Left ventricle myocardium superior (tissue), 1 donor: ENCODE results near the gene STX2. TPM values are rescaled to one million over a fixed set of nuclear protein-coding genes. Genes with fewer than 3 reads are reported as not detected.

Experiments
- ATAC-seq: fragments of 200-7000 bp; cut with Tn5 transposase; one replicate; pipeline ENCODE4 v1.9.1; 2020; ENCODE audit warnings: mild to moderate bottlenecking, moderate library complexity
- DNase-seq: peaks from one replicate; pipeline ENCODE4 v3.0.0-alpha.2; 2020
- intact Hi-C: fragments of 100-400 bp; cut with micrococcal nuclease; formaldehyde crosslinking; loops from one replicate; pipeline ENCODE4 v1.11.0; 2022
- total RNA-seq: library from RNA; stranded (reverse); fragmentation: NEBNext Ultra II Directional; extraction: Animal tissue kit (Norgen Biotek cat#: 25700); gene quantifications from one replicate; pipeline ENCODE4 v1.2.1, GENCODE V29; 2021
- donor health status: DM: no; HTN: yes; CAD: no; lungs with severe emphysema.

STX2 gene
- total RNA-seq, 1 donor from 2014 or later: 12.1 TPM

GRCh38 chr12:130835436-130835835 lies 3.6 kb downstream of the STX2 start:
- no peak for DNase-seq
- intact Hi-C loops: no loop called here
- no peak for ATAC-seq

- no peak for DNase-seq
- intact Hi-C loops: no loop called here
These were observed 4.0 kb downstream of the STX2 start for GRCh38 chr12:130835011-130835410.

GRCh38 chr12:130832561-130833209 lies 6.4 kb downstream of the STX2 start:
- DNase-seq (peak; percentile 53), ATAC-seq (peak; percentile 58)
- intact Hi-C loops: no loop called here

More at GRCh38 chr12:130835011-130835410, 4.0 kb downstream of the STX2 start:
- ATAC-seq: no peak

GRCh38 chr12:130831876-130832405 lies 7.1 kb downstream of the STX2 start:
- DNase-seq: no peak
- intact Hi-C loops: no loop called here
- no peak for ATAC-seq

GRCh38 chr12:130831246-130831645 lies 7.8 kb downstream of the STX2 start:
- no peak for ATAC-seq
- intact Hi-C loops: no loop called here
- DNase-seq: no peak

- intact Hi-C loops: no loop called here
- ATAC-seq (no peak), DNase-seq (no peak)
These were observed 8.9 kb downstream of the STX2 start for GRCh38 chr12:130830246-130830551.

GRCh38 chr12:130829391-130830245 lies 9.4 kb downstream of the STX2 start:
- no peak for ATAC-seq
- no peak for DNase-seq
- intact Hi-C loops: no loop called here

GRCh38 chr12:130828895-130829294 lies 10.2 kb downstream of the STX2 start:
- no peak for ATAC-seq
- DNase-seq: no peak
- intact Hi-C loops: no loop called here

GRCh38 chr12:130827432-130827831 lies 11.6 kb downstream of the STX2 start:
- ATAC-seq: no peak
- intact Hi-C loops: no loop called here
- no peak for DNase-seq

GRCh38 chr12:130826151-130826801 lies 12.8 kb downstream of the STX2 start:
- peak; percentile 48 for DNase-seq
- intact Hi-C loops: no loop called here
- peak; percentile 64 for ATAC-seq

- no peak for ATAC-seq
- no peak for DNase-seq
- intact Hi-C loops: no loop called here
These were observed 13.3 kb downstream of the STX2 start for GRCh38 chr12:130825771-130826150.

GRCh38 chr12:130819681-130820080 lies 19.4 kb downstream of the STX2 start:
- no peak for ATAC-seq
- no peak for DNase-seq
- intact Hi-C loops: no loop called here

GRCh38 chr12:130818635-130819576 lies 20.1 kb downstream of the STX2 start:
- intact Hi-C loops: no loop called here
- peak; percentile 98 for ATAC-seq
- DNase-seq: peak; percentile 87

GRCh38 chr12:130818272-130818634 lies 20.8 kb downstream of the STX2 start:
- DNase-seq (no peak), ATAC-seq (peak; percentile 6)
- intact Hi-C loops: no loop called here

GRCh38 chr12:130817804-130818203 lies 21.2 kb downstream of the STX2 start:
- ATAC-seq (no peak), DNase-seq (no peak)
- intact Hi-C loops: no loop called here

- no peak for DNase-seq
- intact Hi-C loops: no loop called here
- no peak for ATAC-seq
These were observed 23.0 kb downstream of the STX2 start for GRCh38 chr12:130816097-130816496.

- intact Hi-C loops: no loop called here
- no peak for DNase-seq
- ATAC-seq: no peak
These were observed 23.9 kb downstream of the STX2 start for GRCh38 chr12:130815028-130815741.

GRCh38 chr12:130813949-130814348 lies 25.1 kb downstream of the STX2 start:
- intact Hi-C loops: no loop called here
- no peak for ATAC-seq

GRCh38 chr12:130813436-130813835 lies 25.6 kb downstream of the STX2 start:
- intact Hi-C loops: no loop called here
- ATAC-seq: no peak
- no peak for DNase-seq

More at GRCh38 chr12:130813949-130814348, 25.1 kb downstream of the STX2 start:
- DNase-seq: no peak
